ENCODE data around the gene CTDNEP1.
"Not testable (repeated sequence)": the region's sequence is repeated elsewhere in the genome, so short reads cannot be mapped to it uniquely, and the experiment has no call there.

CTDNEP1 gene

GRCh38 chr17:7254511-7254910 lies 3.0 kb upstream of the CTDNEP1 start:
- no peaks in the 10 kb centered on the region for H3K9me3 ChIP-seq (ENCODE audit: control insufficient read depth in 1 of 2, low read length in 2 of 2)
- no peak overlapping the region for H3K4me3 ChIP-seq (ENCODE audit: low read depth in 1 of 2, low read length in 2 of 2)
- peaks cover 15 to 26% of the 10 kb centered on the region in 2 donors for H3K4me1 ChIP-seq (ENCODE audit: control insufficient read depth in 1 of 2, insufficient read depth in 2 of 2, low read length in 2 of 2)
- peaks cover 35 to 55% of the 10 kb centered on the region in 2 donors for H3K36me3 ChIP-seq (ENCODE audit: control insufficient read depth in 1 of 2, insufficient read depth in 2 of 2, low read length in 2 of 2)
- H3K27me3 ChIP-seq (ENCODE audit: low read depth, low read length) = no peaks in the 10 kb centered on the region
- no peak overlapping the region for H3K27ac ChIP-seq (ENCODE audit: low read length)

- Histone ChIP-seq H3K9me3 (ENCODE audit: control insufficient read depth in 1 of 2, low read length in 2 of 2) (no peaks in the 10 kb centered on the region), H3K36me3 (ENCODE audit: control insufficient read depth in 1 of 2, insufficient read depth in 2 of 2, low read length in 2 of 2) (peaks cover 22 to 42% of the 10 kb centered on the region in 2 donors), H3K4me3 (ENCODE audit: low read depth in 1 of 2, low read length in 2 of 2) (peak overlapping the region; percentile 79 to 84), H3K4me1 (ENCODE audit: control insufficient read depth in 1 of 2, insufficient read depth in 2 of 2, low read length in 2 of 2) (peaks cover 20 to 37% of the 10 kb centered on the region in 2 donors), H3K27me3 (ENCODE audit: low read depth, low read length) (no peaks in the 10 kb centered on the region), H3K27ac (ENCODE audit: low read length) (peak overlapping the region; percentile 97)
These were observed 1.5 kb upstream of the CTDNEP1 start for GRCh38 chr17:7253082-7253481.

GRCh38 chr17:7252176-7253043 lies 876 bp upstream of the CTDNEP1 start, which contains the start of gene ELP5:
TSS of gene ELP5 (plus strand) at chr17:7252215. CDS start at chr17:7252551, 336 bp downstream.
- peaks cover 22 to 35% of the 10 kb centered on the region in 2 donors for H3K36me3 ChIP-seq (ENCODE audit: control insufficient read depth in 1 of 2, insufficient read depth in 2 of 2, low read length in 2 of 2)
- peaks cover 20 to 37% of the 10 kb centered on the region in 2 donors for H3K4me1 ChIP-seq (ENCODE audit: control insufficient read depth in 1 of 2, insufficient read depth in 2 of 2, low read length in 2 of 2)

GRCh38 chr17:7250695-7251627 lies 573 bp downstream of the CTDNEP1 start:
- Histone ChIP-seq H3K4me3 (ENCODE audit: low read depth in 1 of 2, low read length in 2 of 2) (peak overlapping the region; percentile 76 to 84), H3K36me3 (ENCODE audit: control insufficient read depth in 1 of 2, insufficient read depth in 2 of 2, low read length in 2 of 2) (peaks cover 21 to 33% of the 10 kb centered on the region in 2 donors), H3K4me1 (ENCODE audit: control insufficient read depth in 1 of 2, insufficient read depth in 2 of 2, low read length in 2 of 2) (peaks cover 20 to 37% of the 10 kb centered on the region in 2 donors), H3K27ac (ENCODE audit: low read length) (peak overlapping the region; percentile 97), H3K27me3 (ENCODE audit: low read depth, low read length) (no peaks in the 10 kb centered on the region), H3K9me3 (ENCODE audit: control insufficient read depth in 1 of 2, low read length in 2 of 2) (no peaks in the 10 kb centered on the region)

More at GRCh38 chr17:7252176-7253043, 876 bp upstream of the CTDNEP1 start, which contains the start of gene ELP5:
- Histone ChIP-seq H3K4me3 (ENCODE audit: low read depth in 1 of 2, low read length in 2 of 2) (peak within 1 kb of the TSS; percentile 79 to 84), H3K9me3 (ENCODE audit: control insufficient read depth in 1 of 2, low read length in 2 of 2) (no peaks in the 10 kb centered on the region), H3K27ac (ENCODE audit: low read length) (peak within 1 kb of the TSS; percentile 97), H3K27me3 (ENCODE audit: low read depth, low read length) (no peaks in the 10 kb centered on the region)

- Histone ChIP-seq H3K4me1 (ENCODE audit: control insufficient read depth in 1 of 2, insufficient read depth in 2 of 2, low read length in 2 of 2) (peaks cover 20 to 37% of the 10 kb centered on the region in 2 donors), H3K27ac (ENCODE audit: low read length) (peak overlapping the region; percentile 61), H3K36me3 (ENCODE audit: control insufficient read depth in 1 of 2, insufficient read depth in 2 of 2, low read length in 2 of 2) (peaks cover 21 to 27% of the 10 kb centered on the region in 2 donors), H3K27me3 (ENCODE audit: low read depth, low read length) (no peaks in the 10 kb centered on the region), H3K9me3 (ENCODE audit: control insufficient read depth in 1 of 2, low read length in 2 of 2) (no peaks in the 10 kb centered on the region), H3K4me3 (ENCODE audit: low read depth in 1 of 2, low read length in 2 of 2) (peak overlapping the region; percentile 76 to 84)
These were observed 1.7 kb downstream of the CTDNEP1 start for GRCh38 chr17:7249830-7250229.

- Histone ChIP-seq H3K27ac (ENCODE audit: low read length) (no peak overlapping the region), H3K27me3 (ENCODE audit: low read depth, low read length) (no peaks in the 10 kb centered on the region), H3K4me1 (ENCODE audit: control insufficient read depth in 1 of 2, insufficient read depth in 2 of 2, low read length in 2 of 2) (peaks cover 20 to 37% of the 10 kb centered on the region in 2 donors), H3K4me3 (ENCODE audit: low read depth in 1 of 2, low read length in 2 of 2) (no peak overlapping the region), H3K36me3 (ENCODE audit: control insufficient read depth in 1 of 2, insufficient read depth in 2 of 2, low read length in 2 of 2) (peaks cover 19 to 21% of the 10 kb centered on the region in 2 donors), H3K9me3 (ENCODE audit: control insufficient read depth in 1 of 2, low read length in 2 of 2) (no peaks in the 10 kb centered on the region)
These were observed 2.3 kb downstream of the CTDNEP1 start for GRCh38 chr17:7249214-7249613.

- H3K4me3 ChIP-seq (ENCODE audit: low read depth in 1 of 2, low read length in 2 of 2) = no peak overlapping the region
- no peaks in the 10 kb centered on the region for H3K9me3 ChIP-seq (ENCODE audit: control insufficient read depth in 1 of 2, low read length in 2 of 2)
- H3K27ac ChIP-seq (ENCODE audit: low read length) = no peak overlapping the region
- peaks cover 19 to 21% of the 10 kb centered on the region in 2 donors for H3K36me3 ChIP-seq (ENCODE audit: control insufficient read depth in 1 of 2, insufficient read depth in 2 of 2, low read length in 2 of 2)
- no peaks in the 10 kb centered on the region for H3K27me3 ChIP-seq (ENCODE audit: low read depth, low read length)
- H3K4me1 ChIP-seq (ENCODE audit: control insufficient read depth in 1 of 2, insufficient read depth in 2 of 2, low read length in 2 of 2) = peaks cover 20 to 37% of the 10 kb centered on the region in 2 donors
These were observed 2.7 kb downstream of the CTDNEP1 start for GRCh38 chr17:7248796-7249195.

GRCh38 chr17:7246779-7247178 lies 4.8 kb downstream of the CTDNEP1 start:
- H3K4me3 ChIP-seq (ENCODE audit: low read depth in 1 of 2, low read length in 2 of 2) = no peak overlapping the region
- H3K9me3 ChIP-seq (ENCODE audit: control insufficient read depth in 1 of 2, low read length in 2 of 2) = no peaks in the 10 kb centered on the region
- no peak overlapping the region for H3K27ac ChIP-seq (ENCODE audit: low read length)
- peaks cover 22 to 24% of the 10 kb centered on the region in 2 donors for H3K36me3 ChIP-seq (ENCODE audit: control insufficient read depth in 1 of 2, insufficient read depth in 2 of 2, low read length in 2 of 2)
- peaks cover 19 to 32% of the 10 kb centered on the region in 2 donors for H3K4me1 ChIP-seq (ENCODE audit: control insufficient read depth in 1 of 2, insufficient read depth in 2 of 2, low read length in 2 of 2)
- H3K27me3 ChIP-seq (ENCODE audit: low read depth, low read length) = no peaks in the 10 kb centered on the region

- not testable (repeated sequence) for H3K27me3 ChIP-seq (ENCODE audit: low read depth, low read length); H3K9me3 ChIP-seq (ENCODE audit: control insufficient read depth in 1 of 2, low read length in 2 of 2); H3K4me3 ChIP-seq (ENCODE audit: low read depth in 1 of 2, low read length in 2 of 2)
- peak overlapping the region; percentile 100 for H3K27ac ChIP-seq (ENCODE audit: low read length)
- peaks cover 27 to 42% of the 10 kb centered on the region in 2 donors for H3K36me3 ChIP-seq (ENCODE audit: control insufficient read depth in 1 of 2, insufficient read depth in 2 of 2, low read length in 2 of 2)
- peaks cover 21 to 29% of the 10 kb centered on the region in 2 donors for H3K4me1 ChIP-seq (ENCODE audit: control insufficient read depth in 1 of 2, insufficient read depth in 2 of 2, low read length in 2 of 2)
These were observed 7.7 kb downstream of the CTDNEP1 start for GRCh38 chr17:7243838-7244237.

GRCh38 chr17:7243453-7243729 lies 8.1 kb downstream of the CTDNEP1 start:
- Histone ChIP-seq H3K4me3 (ENCODE audit: low read depth in 1 of 2, low read length in 2 of 2) (peak overlapping the region; percentile 96 to 99), H3K9me3 (ENCODE audit: control insufficient read depth in 1 of 2, low read length in 2 of 2) (no peaks in the 10 kb centered on the region), H3K4me1 (ENCODE audit: control insufficient read depth in 1 of 2, insufficient read depth in 2 of 2, low read length in 2 of 2) (peaks cover 21 to 25% of the 10 kb centered on the region in 2 donors), H3K27ac (ENCODE audit: low read length) (peak overlapping the region; percentile 100), H3K27me3 (ENCODE audit: low read depth, low read length) (no peaks in the 10 kb centered on the region), H3K36me3 (ENCODE audit: control insufficient read depth in 1 of 2, insufficient read depth in 2 of 2, low read length in 2 of 2) (peaks cover 27 to 42% of the 10 kb centered on the region in 2 donors)

Measured in muscle layer of duodenum (tissue), 2 donors.